Right hindlimb (tissue), 1 donor: ENCODE data around the gene VMP1.
A peak's percentile ranks its signal among the peaks of the same experiment; 100 is the strongest.

Experiments
- DNase-seq: peaks from one replicate; pipeline ENCODE4 v3.0.0-alpha.2; 2018

Gene VMP1

GRCh38 chr17:59707149-59707970 lies at the start of gene VMP1, which contains the start of gene PTRH2:
Gene VMP1 (plus strand): TSS chr17:59707654. CDS start chr17:59731447, 23,793 bp downstream.
Gene PTRH2 (minus strand): TSS chr17:59707430. CDS start chr17:59697978, 9,452 bp downstream.
- peak; percentile 98 for DNase-seq

GRCh38 chr17:59666235-59666634 lies 41.2 kb upstream of the VMP1 start:
- no peak for DNase-seq

- no peak for DNase-seq
These were observed 38.6 kb upstream of the VMP1 start for GRCh38 chr17:59668816-59669215.

- DNase-seq, result no peak
These were observed 38.0 kb upstream of the VMP1 start for GRCh38 chr17:59669411-59669810.

- DNase-seq, result no peak
These were observed 37.5 kb upstream of the VMP1 start for GRCh38 chr17:59669944-59670343.

GRCh38 chr17:59671386-59671785 lies 36.1 kb upstream of the VMP1 start:
- no peak for DNase-seq

- DNase-seq, result no peak
These were observed 32.2 kb upstream of the VMP1 start for GRCh38 chr17:59675231-59675630.

GRCh38 chr17:59676716-59677115 lies 30.7 kb upstream of the VMP1 start:
- no peak for DNase-seq

GRCh38 chr17:59678918-59679317 lies 28.5 kb upstream of the VMP1 start:
- no peak for DNase-seq

- DNase-seq, result no peak
These were observed 27.1 kb upstream of the VMP1 start for GRCh38 chr17:59680314-59680713.

- DNase-seq, result no peak
These were observed 24.2 kb upstream of the VMP1 start for GRCh38 chr17:59683283-59683682.

GRCh38 chr17:59684967-59685366 lies 22.5 kb upstream of the VMP1 start:
- no peak for DNase-seq

- no peak for DNase-seq
These were observed 19.4 kb upstream of the VMP1 start for GRCh38 chr17:59688008-59688407.

GRCh38 chr17:59688496-59688895 lies 19.0 kb upstream of the VMP1 start:
- no peak for DNase-seq

- DNase-seq, result no peak
These were observed 13.9 kb upstream of the VMP1 start for GRCh38 chr17:59693582-59693981.

- no peak for DNase-seq
These were observed 13.1 kb upstream of the VMP1 start for GRCh38 chr17:59694344-59694743.

- DNase-seq, result no peak
These were observed 11.3 kb upstream of the VMP1 start for GRCh38 chr17:59695945-59696681.

GRCh38 chr17:59696682-59697277 lies 10.7 kb upstream of the VMP1 start:
- DNase-seq, result no peak

GRCh38 chr17:59698143-59698542 lies 9.3 kb upstream of the VMP1 start:
- no peak for DNase-seq

- no peak for DNase-seq
These were observed 8.2 kb upstream of the VMP1 start for GRCh38 chr17:59699218-59699617.

GRCh38 chr17:59699786-59700185 lies 7.7 kb upstream of the VMP1 start:
- no peak for DNase-seq

- DNase-seq, result no peak
These were observed 5.2 kb upstream of the VMP1 start for GRCh38 chr17:59702304-59702703.

GRCh38 chr17:59707971-59708430 lies 547 bp downstream of the VMP1 start:
- DNase-seq, result no peak

- no peak for DNase-seq
These were observed 4.5 kb downstream of the VMP1 start for GRCh38 chr17:59711936-59712335.
